Natural killer cell (primary cell): Measurements from ENCODE around the gene PREB. TPM values are rescaled to one million over a fixed set of nuclear protein-coding genes. Genes with fewer than 3 reads are reported as not detected.

Experiments used
- ATAC-seq, 3 donors: fragments of 150-1000 bp in 2 of 3; fragments of 200-7000 bp in 1 of 3; cut with Tn5 transposase; 1 replicate in 1 of 3; 2 replicates in 2 of 3; pipeline ENCODE4 v1.10.0; 2021; ENCODE audit warnings: mild to moderate bottlenecking in 2 of 3, moderate library complexity in 2 of 3
- DNase-seq, 2 donors: peaks; one replicate each; pipeline versions ENCODE4 v3.0.0 to v3.0.0-alpha.2; 2013 to 2021; ENCODE audit warnings: mixed read lengths in 1 of 2
- H3K27ac ChIP-seq: one replicate; pipeline ENCODE4 v1.5.1; 2013; ENCODE audit warnings: mild to moderate bottlenecking, low read length
- H3K27me3 ChIP-seq: one replicate; pipeline ENCODE4 v1.6.1; 2013; ENCODE audit warnings: low read length; ENCODE audit not compliant: control insufficient read depth, insufficient read depth
- H3K36me3 ChIP-seq: one replicate; pipeline ENCODE4 v1.6.1; 2013; ENCODE audit warnings: low read length; ENCODE audit not compliant: control insufficient read depth, insufficient read depth
- H3K4me1 ChIP-seq: one replicate; pipeline ENCODE4 v1.6.1; 2013; ENCODE audit warnings: low read length; ENCODE audit not compliant: control insufficient read depth, insufficient read depth
- H3K4me3 ChIP-seq: one replicate; pipeline ENCODE4 v1.5.1; 2013; ENCODE audit warnings: low read length
- H3K9me3 ChIP-seq: one replicate; pipeline ENCODE4 v1.6.1; 2013; ENCODE audit warnings: low read length; ENCODE audit not compliant: control insufficient read depth, insufficient read depth
- H3K27ac Mint-ChIP-seq, 2 donors: one replicate each; pipeline ENCODE4 v1.8.0; 2022; ENCODE audit warnings: mild to moderate bottlenecking in 2 of 2, mixed read lengths in 2 of 2, moderate library complexity in 1 of 2
- H3K27me3 Mint-ChIP-seq, 2 donors: one replicate each; pipeline ENCODE4 v1.8.0; 2022; ENCODE audit warnings: low read depth in 2 of 2, mixed read lengths in 2 of 2
- H3K36me3 Mint-ChIP-seq: one replicate; pipeline ENCODE4 v1.8.0; 2022; ENCODE audit warnings: mixed read lengths
- H3K4me1 Mint-ChIP-seq, 2 donors: one replicate each; pipeline ENCODE4 v1.8.0; 2022; ENCODE audit warnings: mixed read lengths in 2 of 2
- H3K4me3 Mint-ChIP-seq: one replicate; pipeline ENCODE4 v1.8.0; 2022; ENCODE audit warnings: mild to moderate bottlenecking, moderate library complexity, mixed read lengths
- H3K9me3 Mint-ChIP-seq, 2 donors: one replicate each; pipeline ENCODE4 v1.8.0; 2022; ENCODE audit warnings: mixed read lengths in 2 of 2
- WGBS: methylation state at CpG from one replicate; pipeline ENCODE4 v1.1.7; 2013; ENCODE audit warnings: missing lambda C conversion rate; ENCODE audit not compliant: insufficient coverage; 5-methylcytosine and 5-hydroxymethylcytosine counted together
- intact Hi-C: fragments of 100-400 bp; cut with micrococcal nuclease; formaldehyde crosslinking; loops from one replicate; pipeline ENCODE4 v1.14.2; 2022
- total RNA-seq, 4 donors: library from RNA; stranded (reverse); fragments of 120-200 nt in 1 of 4; gene quantifications; one replicate each; pipeline versions ENCODE4 v1.2.3 to v1.2.4, GENCODE V29; 2013 to 2022
- TF ChIP-seq, protein P1 (sequence below): fragments of 200-600 bp; IDR thresholded peaks from one replicate; pipeline ENCODE4 v1.8.0; 2022; ENCODE audit warnings: antibody characterized with exemption

The PREB gene
- total RNA-seq, 3 donors from 2014 or later (not counting 1 experiment from before 2014, with no cell fraction given), result 24.6 to 41.5 (median 31.2) TPM

DNA sequence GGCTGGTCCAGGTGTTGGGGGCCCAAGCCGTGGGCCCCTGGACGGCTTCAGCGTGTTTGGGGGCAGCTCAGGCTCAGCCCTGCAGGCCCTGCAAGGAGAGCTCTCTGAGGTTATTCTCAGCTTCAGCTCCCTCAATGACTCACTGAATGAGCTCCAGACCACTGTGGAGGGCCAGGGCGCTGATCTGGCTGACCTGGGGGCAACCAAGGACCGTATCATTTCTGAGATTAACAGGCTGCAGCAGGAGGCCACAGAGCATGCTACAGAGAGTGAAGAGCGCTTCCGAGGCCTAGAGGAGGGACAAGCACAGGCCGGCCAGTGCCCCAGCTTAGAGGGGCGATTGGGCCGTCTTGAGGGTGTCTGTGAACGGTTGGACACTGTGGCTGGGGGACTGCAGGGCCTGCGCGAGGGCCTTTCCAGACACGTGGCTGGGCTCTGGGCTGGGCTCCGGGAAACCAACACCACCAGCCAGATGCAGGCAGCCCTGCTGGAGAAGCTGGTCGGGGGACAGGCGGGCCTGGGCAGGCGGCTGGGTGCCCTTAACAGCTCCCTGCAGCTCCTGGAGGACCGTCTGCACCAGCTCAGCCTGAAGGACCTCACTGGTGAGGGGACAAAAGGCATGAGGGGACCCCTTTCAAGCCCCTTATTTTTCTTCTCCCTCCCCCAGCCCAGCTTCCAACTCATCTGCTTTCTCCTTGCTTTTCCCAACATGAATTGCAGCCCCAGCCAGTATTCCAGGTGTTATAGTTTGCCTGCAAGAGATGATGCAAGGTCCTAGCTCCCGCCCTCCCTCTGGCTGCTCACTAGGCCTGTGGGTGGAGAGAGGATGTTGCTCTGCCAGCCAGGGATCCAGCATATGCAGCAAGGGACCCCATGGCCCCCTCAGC lies 50.8 kb downstream of the PREB start:
- Mint-ChIP-seq H3K36me3 (no peaks in the 10 kb centered on the region), H3K27me3 (no peaks in the 10 kb centered on the region), H3K9me3 (no peaks in the 10 kb centered on the region), H3K4me1 (peaks cover 29 to 43% of the 10 kb centered on the region in 2 donors), H3K4me3 (peak overlapping the region; percentile 17), H3K27ac (no peak overlapping the region)
- 98% methylated on average over 20 of the region's 20 CpGs for WGBS
- TF ChIP-seq, protein P1, sequence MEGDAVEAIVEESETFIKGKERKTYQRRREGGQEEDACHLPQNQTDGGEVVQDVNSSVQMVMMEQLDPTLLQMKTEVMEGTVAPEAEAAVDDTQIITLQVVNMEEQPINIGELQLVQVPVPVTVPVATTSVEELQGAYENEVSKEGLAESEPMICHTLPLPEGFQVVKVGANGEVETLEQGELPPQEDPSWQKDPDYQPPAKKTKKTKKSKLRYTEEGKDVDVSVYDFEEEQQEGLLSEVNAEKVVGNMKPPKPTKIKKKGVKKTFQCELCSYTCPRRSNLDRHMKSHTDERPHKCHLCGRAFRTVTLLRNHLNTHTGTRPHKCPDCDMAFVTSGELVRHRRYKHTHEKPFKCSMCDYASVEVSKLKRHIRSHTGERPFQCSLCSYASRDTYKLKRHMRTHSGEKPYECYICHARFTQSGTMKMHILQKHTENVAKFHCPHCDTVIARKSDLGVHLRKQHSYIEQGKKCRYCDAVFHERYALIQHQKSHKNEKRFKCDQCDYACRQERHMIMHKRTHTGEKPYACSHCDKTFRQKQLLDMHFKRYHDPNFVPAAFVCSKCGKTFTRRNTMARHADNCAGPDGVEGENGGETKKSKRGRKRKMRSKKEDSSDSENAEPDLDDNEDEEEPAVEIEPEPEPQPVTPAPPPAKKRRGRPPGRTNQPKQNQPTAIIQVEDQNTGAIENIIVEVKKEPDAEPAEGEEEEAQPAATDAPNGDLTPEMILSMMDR, result no peak
- ATAC-seq (no peak), DNase-seq (no peak)
- Histone ChIP-seq H3K27me3 (no peaks in the 10 kb centered on the region), H3K4me3 (no peak overlapping the region), H3K9me3 (no peaks in the 10 kb centered on the region), H3K4me1 (peaks cover 45% of the 10 kb centered on the region), H3K27ac (no peak overlapping the region), H3K36me3 (no peaks in the 10 kb centered on the region)
- intact Hi-C loops, result loop anchor here (10.0 kb wide), 1 partner anchor 51 kb away; the partner anchor contains the start of genes PREB and PRR30

DNA sequence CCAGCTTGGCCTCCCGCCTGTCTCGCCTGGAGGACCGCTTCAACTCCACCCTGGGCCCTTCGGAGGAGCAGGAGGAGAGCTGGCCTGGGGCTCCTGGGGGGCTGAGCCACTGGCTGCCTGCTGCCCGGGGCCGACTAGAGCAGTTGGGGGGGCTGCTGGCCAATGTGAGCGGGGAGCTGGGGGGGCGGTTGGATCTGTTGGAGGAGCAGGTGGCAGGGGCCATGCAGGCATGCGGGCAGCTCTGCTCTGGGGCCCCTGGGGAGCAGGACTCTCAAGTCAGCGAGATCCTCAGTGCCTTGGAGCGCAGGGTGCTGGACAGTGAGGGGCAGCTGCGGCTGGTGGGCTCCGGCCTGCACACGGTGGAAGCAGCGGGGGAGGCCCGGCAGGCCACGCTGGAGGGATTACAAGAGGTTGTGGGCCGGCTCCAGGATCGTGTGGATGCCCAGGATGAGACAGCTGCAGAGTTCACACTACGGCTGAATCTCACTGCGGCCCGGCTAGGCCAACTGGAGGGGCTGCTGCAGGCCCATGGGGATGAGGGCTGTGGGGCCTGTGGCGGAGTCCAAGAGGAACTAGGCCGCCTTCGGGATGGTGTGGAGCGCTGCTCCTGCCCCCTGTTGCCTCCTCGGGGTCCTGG lies 51.5 kb downstream of the PREB start:
- H3K27me3 Mint-ChIP-seq, result no peaks in the 10 kb centered on the region
- H3K27me3 ChIP-seq, result no peaks in the 10 kb centered on the region
- TF ChIP-seq, protein P1, result no peak
- H3K36me3 ChIP-seq, result no peaks in the 10 kb centered on the region
- peaks cover 45% of the 10 kb centered on the region for H3K4me1 ChIP-seq
- ATAC-seq (no peak), DNase-seq (no peak)
- no peaks in the 10 kb centered on the region for H3K9me3 ChIP-seq
- no peak overlapping the region for H3K4me3 ChIP-seq
- no peak overlapping the region for H3K4me3 Mint-ChIP-seq
- H3K36me3 Mint-ChIP-seq, result no peaks in the 10 kb centered on the region
- peaks cover 29 to 45% of the 10 kb centered on the region in 2 donors for H3K4me1 Mint-ChIP-seq
- H3K27ac Mint-ChIP-seq, result no peak overlapping the region
- no peaks in the 10 kb centered on the region for H3K9me3 Mint-ChIP-seq
- intact Hi-C loops, result loop anchor here (10.0 kb wide), 1 partner anchor 52 kb away; the partner anchor contains the start of genes PREB and PRR30
- H3K27ac ChIP-seq, result no peak overlapping the region
- 97% methylated on average over 27 of the region's 27 CpGs for WGBS

DNA sequence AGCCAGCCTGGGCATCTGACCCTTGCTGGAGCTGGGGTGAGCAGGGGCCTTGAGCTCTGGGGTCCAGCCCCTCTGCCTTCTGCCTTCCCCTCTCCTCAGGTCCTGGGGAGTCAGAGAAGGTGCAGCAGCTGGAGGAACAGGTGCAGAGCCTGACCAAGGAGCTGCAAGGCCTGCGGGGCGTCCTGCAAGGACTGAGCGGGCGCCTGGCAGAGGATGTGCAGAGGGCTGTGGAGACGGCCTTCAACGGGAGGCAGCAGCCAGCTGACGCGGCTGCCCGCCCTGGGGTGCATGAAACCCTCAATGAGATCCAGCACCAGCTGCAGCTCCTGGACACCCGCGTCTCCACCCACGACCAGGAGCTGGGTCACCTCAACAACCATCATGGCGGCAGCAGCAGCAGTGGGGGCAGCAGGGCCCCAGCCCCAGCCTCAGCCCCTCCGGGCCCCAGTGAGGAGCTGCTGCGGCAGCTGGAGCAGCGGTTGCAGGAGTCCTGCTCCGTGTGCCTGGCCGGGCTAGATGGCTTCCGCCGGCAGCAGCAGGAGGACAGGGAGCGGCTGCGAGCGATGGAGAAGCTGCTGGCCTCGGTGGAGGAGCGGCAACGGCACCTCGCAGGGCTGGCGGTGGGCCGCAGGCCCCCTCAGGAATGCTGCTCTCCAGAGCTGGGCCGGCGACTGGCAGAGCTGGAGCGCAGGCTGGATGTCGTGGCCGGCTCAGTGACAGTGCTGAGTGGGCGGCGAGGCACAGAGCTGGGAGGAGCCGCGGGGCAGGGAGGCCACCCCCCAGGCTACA lies 52.3 kb downstream of the PREB start:
- Histone ChIP-seq H3K4me3 (no peak overlapping the region), H3K9me3 (no peaks in the 10 kb centered on the region), H3K36me3 (no peaks in the 10 kb centered on the region), H3K4me1 (peaks cover 43% of the 10 kb centered on the region), H3K27ac (peak overlapping the region; percentile 62), H3K27me3 (no peaks in the 10 kb centered on the region)
- intact Hi-C loops, result loop anchor here (1.0 to 10.0 kb wide), 2 partner anchors 11 to 53 kb away; partner anchors contain the start of genes OST4, PREB and PRR30
- 96% methylated on average over 38 of the region's 38 CpGs for WGBS
- DNase-seq (no peak), ATAC-seq (no peak)
- no peaks in the 10 kb centered on the region for H3K27me3 Mint-ChIP-seq
- no peaks in the 10 kb centered on the region for H3K9me3 Mint-ChIP-seq
- peak overlapping the region; percentile 86 to 92 for H3K27ac Mint-ChIP-seq
- H3K36me3 Mint-ChIP-seq, result no peaks in the 10 kb centered on the region
- H3K4me1 Mint-ChIP-seq, result peaks cover 27 to 45% of the 10 kb centered on the region in 2 donors
- H3K4me3 Mint-ChIP-seq, result peak overlapping the region; percentile 81
- TF ChIP-seq, protein P1, result no peak

Other genes starting within 250 kb of the PREB start
- 1 to 10 TPM; 3.9 to 5.0 (median 4.2) TPM for gene MAPRE3, start 164.0 kb downstream of the PREB start, total RNA-seq
- gene TMEM214, start 101.7 kb downstream of the PREB start, total RNA-seq, result 10 to 100 TPM; 64.9 to 81.1 (median 79.2) TPM
- 10 to 100 TPM in 2 of 3 donors, 1 to 10 TPM in 1; 10.0 to 12.0 (median 10.8) TPM for gene AGBL5, start 83.0 kb downstream of the PREB start, total RNA-seq
- 100 to 1,000 TPM; 178 to 207 (median 192) TPM for gene OST4, start 63.0 kb downstream of the PREB start, total RNA-seq
- under 1 TPM; 0.31 to 0.78 (median 0.41) TPM for gene EMILIN1, start 56.0 kb downstream of the PREB start, total RNA-seq
- 1 to 10 TPM; 3.7 to 4.0 (median 3.8) TPM for gene KHK, start 47.9 kb downstream of the PREB start, total RNA-seq
- gene CGREF1, start 15.5 kb downstream of the PREB start, total RNA-seq, result not detected
- gene ABHD1, start 10.8 kb downstream of the PREB start, total RNA-seq, result 1 to 10 TPM in 2 of 3 donors, under 1 TPM in 1; 0.88 to 2.4 (median 1.2) TPM
- gene PRR30, start 4.8 kb upstream of the PREB start, total RNA-seq, result not detected
- not detected for gene TCF23, start 14.4 kb upstream of the PREB start, total RNA-seq
- 10 to 100 TPM; 65.5 to 76.6 (median 76.5) TPM for gene ATRAID, start 77.4 kb upstream of the PREB start, total RNA-seq
- 100 to 1,000 TPM in 1 of 3 donors, 10 to 100 TPM in 2; 86.2 to 102 (median 93.7) TPM for gene SLC5A6, start 77.6 kb upstream of the PREB start, total RNA-seq
- 10 to 100 TPM; 21.8 to 26.6 (median 24.0) TPM for gene CAD, start 82.7 kb upstream of the PREB start, total RNA-seq
- not detected for gene SLC30A3, start 128.4 kb upstream of the PREB start, total RNA-seq
- not detected for gene DNAJC5G, start 140.8 kb upstream of the PREB start, total RNA-seq
- gene TRIM54, start 147.8 kb upstream of the PREB start, total RNA-seq, result under 1 TPM in 2 of 3 donors, not detected in 1; 0.18 to 0.21 TPM
- gene UCN, start 173.8 kb upstream of the PREB start, total RNA-seq, result 1 to 10 TPM; 1.6 to 3.6 (median 2.4) TPM
- 10 to 100 TPM; 63.9 to 75.2 (median 64.8) TPM for gene MPV17, start 188.5 kb upstream of the PREB start, total RNA-seq
- gene GTF3C2, start 222.1 kb upstream of the PREB start, total RNA-seq, result 10 to 100 TPM; 56.1 to 68.7 (median 59.7) TPM
- gene EIF2B4, start 235.7 kb upstream of the PREB start, total RNA-seq, result 10 to 100 TPM; 35.0 to 44.5 (median 40.8) TPM
- 100 to 1,000 TPM in 2 of 3 donors, 10 to 100 TPM in 1; 96.3 to 107 (median 100) TPM for gene SNX17, start 236.0 kb upstream of the PREB start, total RNA-seq
- gene ZNF513, start 246.1 kb upstream of the PREB start, total RNA-seq, result 10 to 100 TPM; 24.2 to 28.1 (median 26.1) TPM